Measurements from ENCODE around the gene NKD1.

NKD1 gene

GRCh38 chr16:50500171-50500874 lies 47.9 kb upstream of the NKD1 start:
- Histone ChIP-seq H3K27me3 (ENCODE audit: insufficient read depth, low read length, poor library complexity, severe bottlenecking) (no peaks in the 10 kb centered on the region), H2AFZ (ENCODE audit: low read length) (no peak overlapping the region), H3K4me3 (ENCODE audit: low read length, poor library complexity, severe bottlenecking) (no peak overlapping the region), H3K4me1 (ENCODE audit: insufficient read depth, low read length, poor library complexity, severe bottlenecking) (no peaks in the 10 kb centered on the region), H4K20me1 (ENCODE audit: insufficient read depth, low read length, poor library complexity, severe bottlenecking) (no peaks in the 10 kb centered on the region), H3F3A (ENCODE audit: low read depth) (no peaks in the 10 kb centered on the region), H3K4me2 (ENCODE audit: low read depth, low read length, poor library complexity, severe bottlenecking) (no peak overlapping the region), H3K9me3 (ENCODE audit: insufficient read depth, low read depth, low read length) (no peaks in the 10 kb centered on the region), H3K79me2 (ENCODE audit: insufficient read depth, low read length) (no peaks in the 10 kb centered on the region), H3K9me2 (replicated peaks; ENCODE audit: low read depth, low read length) (no peaks in the 10 kb centered on the region), H3K36me3 (ENCODE audit: insufficient read depth, low read length) (no peaks in the 10 kb centered on the region), H3K9ac (ENCODE audit: low read depth, low read length, poor library complexity, severe bottlenecking) (no peak overlapping the region)
- TF ChIP-seq EZH2phosphoT487 (IDR thresholded peaks at IDR 0.05; ENCODE audit: borderline replicate concordance) (no peak), CTCF (conservative IDR thresholded peaks at IDR 0.05; ENCODE audit: low read length) (no peak)

- no peaks in the 10 kb centered on the region for H3K9me2 ChIP-seq (replicated peaks; ENCODE audit: low read depth, low read length)
- no peak overlapping the region for H3K9ac ChIP-seq (ENCODE audit: low read depth, low read length, poor library complexity, severe bottlenecking)
- no peak overlapping the region for H3K4me2 ChIP-seq (ENCODE audit: low read depth, low read length, poor library complexity, severe bottlenecking)
- no peaks in the 10 kb centered on the region for H4K20me1 ChIP-seq (ENCODE audit: insufficient read depth, low read length, poor library complexity, severe bottlenecking)
- no peaks in the 10 kb centered on the region for H3K4me1 ChIP-seq (ENCODE audit: insufficient read depth, low read length, poor library complexity, severe bottlenecking)
- no peak overlapping the region for H3K4me3 ChIP-seq (ENCODE audit: low read length, poor library complexity, severe bottlenecking)
- H3K79me2 ChIP-seq (ENCODE audit: insufficient read depth, low read length): no peaks in the 10 kb centered on the region
- H3K27me3 ChIP-seq (ENCODE audit: insufficient read depth, low read length, poor library complexity, severe bottlenecking): no peaks in the 10 kb centered on the region
- no peaks in the 10 kb centered on the region for H3K9me3 ChIP-seq (ENCODE audit: insufficient read depth, low read depth, low read length)
- H3K36me3 ChIP-seq (ENCODE audit: insufficient read depth, low read length): no peaks in the 10 kb centered on the region
- H3F3A ChIP-seq (ENCODE audit: low read depth): no peaks in the 10 kb centered on the region
- TF ChIP-seq CTCF (conservative IDR thresholded peaks at IDR 0.05; ENCODE audit: low read length) (no peak), EZH2phosphoT487 (IDR thresholded peaks at IDR 0.05; ENCODE audit: borderline replicate concordance) (no peak)
- no peak overlapping the region for H2AFZ ChIP-seq (ENCODE audit: low read length)
These were observed 46.9 kb upstream of the NKD1 start for GRCh38 chr16:50501251-50501650.

- no peaks in the 10 kb centered on the region for H3F3A ChIP-seq (ENCODE audit: low read depth)
- H2AFZ ChIP-seq (ENCODE audit: low read length): no peak overlapping the region
- H3K4me2 ChIP-seq (ENCODE audit: low read depth, low read length, poor library complexity, severe bottlenecking): no peak overlapping the region
- no peaks in the 10 kb centered on the region for H4K20me1 ChIP-seq (ENCODE audit: insufficient read depth, low read length, poor library complexity, severe bottlenecking)
- no peaks in the 10 kb centered on the region for H3K4me1 ChIP-seq (ENCODE audit: insufficient read depth, low read length, poor library complexity, severe bottlenecking)
- H3K4me3 ChIP-seq (ENCODE audit: low read length, poor library complexity, severe bottlenecking): no peak overlapping the region
- H3K79me2 ChIP-seq (ENCODE audit: insufficient read depth, low read length): no peaks in the 10 kb centered on the region
- H3K9me2 ChIP-seq (replicated peaks; ENCODE audit: low read depth, low read length): no peaks in the 10 kb centered on the region
- no peaks in the 10 kb centered on the region for H3K27me3 ChIP-seq (ENCODE audit: insufficient read depth, low read length, poor library complexity, severe bottlenecking)
- no peaks in the 10 kb centered on the region for H3K9me3 ChIP-seq (ENCODE audit: insufficient read depth, low read depth, low read length)
- H3K9ac ChIP-seq (ENCODE audit: low read depth, low read length, poor library complexity, severe bottlenecking): no peak overlapping the region
- TF ChIP-seq CTCF (conservative IDR thresholded peaks at IDR 0.05; ENCODE audit: low read length): no peak
- TF ChIP-seq EZH2phosphoT487 (IDR thresholded peaks at IDR 0.05; ENCODE audit: borderline replicate concordance): no peak
- no peaks in the 10 kb centered on the region for H3K36me3 ChIP-seq (ENCODE audit: insufficient read depth, low read length)
These were observed 46.1 kb upstream of the NKD1 start for GRCh38 chr16:50501986-50502615.

Measured in Loucy (cell line).